H9 (cell line): Measurements from ENCODE around the gene SYNPO. TPM values are rescaled to one million over a fixed set of nuclear protein-coding genes. Genes with fewer than 3 reads are reported as not detected.

Experiments
- DNase-seq: peaks from one replicate; pipeline ENCODE4 v3.0.0-alpha.2; 2017
- H2AFZ ChIP-seq: one replicate; pipeline ENCODE4 v1.6.1; 2013; ENCODE audit warnings: mild to moderate bottlenecking, low read length, control low read depth, moderate library complexity
- H2AK5ac ChIP-seq: 2 replicates; pipeline ENCODE4 v1.6.1; 2013; ENCODE audit warnings: low read length, control low read depth, mixed read lengths; ENCODE audit not compliant: insufficient read length
- H2BK120ac ChIP-seq: one replicate; pipeline ENCODE4 v1.6.1; 2013; ENCODE audit warnings: low read depth, mild to moderate bottlenecking, low read length, control low read depth, inconsistent platforms; ENCODE audit not compliant: poor library complexity, severe bottlenecking
- H2BK12ac ChIP-seq: 2 replicates; pipeline ENCODE4 v1.6.1; 2013; ENCODE audit warnings: low read length, control low read depth, mixed read lengths, low read depth; ENCODE audit not compliant: insufficient read length
- H2BK15ac ChIP-seq: 2 replicates; pipeline ENCODE4 v1.6.1; 2013; ENCODE audit warnings: low read depth, low read length, control low read depth
- H2BK20ac ChIP-seq: one replicate; pipeline ENCODE4 v1.6.1; 2013; ENCODE audit warnings: low read depth, mild to moderate bottlenecking, low read length, control low read depth, inconsistent platforms; ENCODE audit not compliant: poor library complexity, severe bottlenecking
- H2BK5ac ChIP-seq: 2 replicates; pipeline ENCODE4 v1.6.1; 2013; ENCODE audit warnings: low read length, control low read depth, mixed read lengths; ENCODE audit not compliant: insufficient read length
- H3K14ac ChIP-seq: 2 replicates; pipeline ENCODE4 v1.6.1; 2013; ENCODE audit warnings: low read length, control low read depth; ENCODE audit not compliant: insufficient read depth
- H3K18ac ChIP-seq: 2 replicates; pipeline ENCODE4 v1.6.1; 2013; ENCODE audit warnings: low read depth, mild to moderate bottlenecking, mixed read lengths, low read length, control low read depth; ENCODE audit not compliant: insufficient read length
- H3K23ac ChIP-seq: 2 replicates; pipeline ENCODE4 v1.6.1; 2013; ENCODE audit warnings: low read length, control low read depth, mixed read lengths, low read depth; ENCODE audit not compliant: insufficient read length
- H3K23me2 ChIP-seq: 2 replicates; pipeline ENCODE4 v1.6.1; 2013; ENCODE audit warnings: low read depth, mild to moderate bottlenecking, mixed read lengths, low read length, control low read depth; ENCODE audit not compliant: insufficient read length, poor library complexity, severe bottlenecking
- H3K27ac ChIP-seq: 2 replicates; pipeline ENCODE4 v1.5.1; 2013; ENCODE audit warnings: low read length, control low read depth, mixed read lengths, low read depth; ENCODE audit not compliant: insufficient read length
- H3K27me3 ChIP-seq: 2 replicates; pipeline ENCODE4 v1.6.1; 2013; ENCODE audit warnings: low read length, control low read depth, inconsistent platforms; ENCODE audit not compliant: insufficient read depth
- H3K4ac ChIP-seq: 2 replicates; pipeline ENCODE4 v1.6.1; 2013; ENCODE audit warnings: low read depth, mild to moderate bottlenecking, control low read depth, inconsistent platforms, low read length, moderate library complexity
- H3K4me1 ChIP-seq: 2 replicates; pipeline ENCODE4 v1.6.1; 2013; ENCODE audit warnings: low read length, control low read depth, inconsistent platforms; ENCODE audit not compliant: insufficient read depth
- H3K4me2 ChIP-seq: 2 replicates; pipeline ENCODE4 v1.6.1; 2013; ENCODE audit warnings: low read length, control low read depth, mixed read lengths; ENCODE audit not compliant: insufficient read length, insufficient read depth
- H3K56ac ChIP-seq: 2 replicates; pipeline ENCODE4 v1.6.1; 2013; ENCODE audit warnings: low read depth, mild to moderate bottlenecking, mixed read lengths, low read length, control low read depth; ENCODE audit not compliant: insufficient read length
- H3K79me1 ChIP-seq: 2 replicates; pipeline ENCODE4 v1.6.1; 2013; ENCODE audit warnings: low read depth, mild to moderate bottlenecking, moderate library complexity, low read length, control low read depth, inconsistent platforms; ENCODE audit not compliant: insufficient read depth, poor library complexity, severe bottlenecking
- H3K79me2 ChIP-seq: 2 replicates; pipeline ENCODE4 v1.6.1; 2013; ENCODE audit warnings: low read length, control low read depth, inconsistent platforms; ENCODE audit not compliant: insufficient read depth
- H3K9ac ChIP-seq: 2 replicates; pipeline ENCODE4 v1.6.1; 2013; ENCODE audit warnings: low read length, control low read depth, mixed read lengths; ENCODE audit not compliant: insufficient read length; ENCODE audit errors: extremely low read depth
- H3K9me3 ChIP-seq: one replicate; pipeline ENCODE4 v1.6.1; 2013; ENCODE audit warnings: low read depth, low read length, inconsistent platforms; ENCODE audit not compliant: control insufficient read depth
- H3T11ph ChIP-seq: one replicate; pipeline ENCODE4 v1.6.1; 2013; ENCODE audit warnings: mild to moderate bottlenecking, low read length, control low read depth, inconsistent platforms
- H4K20me1 ChIP-seq: one replicate; pipeline ENCODE4 v1.6.1; 2013; ENCODE audit not compliant: control insufficient read depth, insufficient read length, insufficient read depth
- H4K5ac ChIP-seq: 2 replicates; pipeline ENCODE4 v1.6.1; 2013; ENCODE audit warnings: low read depth, mild to moderate bottlenecking, mixed read lengths, low read length, control low read depth; ENCODE audit not compliant: insufficient read length
- H4K8ac ChIP-seq: replicated peaks from 2 replicates; pipeline ENCODE4 v1.6.1; 2013; ENCODE audit warnings: low read length, control low read depth, mixed read lengths, low read depth; ENCODE audit not compliant: insufficient read length
- H4K91ac ChIP-seq: 2 replicates; pipeline ENCODE4 v1.6.1; 2013; ENCODE audit warnings: low read depth, mild to moderate bottlenecking, moderate library complexity, mixed read lengths, low read length, control low read depth; ENCODE audit not compliant: insufficient read length
- H3K27ac Mint-ChIP-seq, 3 experiments: 2 replicates in 2 of 3; 3 replicates in 1 of 3; pipeline ENCODE4 v1.8.0; 2020 to 2021; ENCODE audit warnings: mixed read lengths in 3 of 3, mild to moderate bottlenecking in 1 of 3, moderate library complexity in 1 of 3
- H3K27me3 Mint-ChIP-seq: 2 replicates; pipeline ENCODE4 v1.8.0; 2021; ENCODE audit warnings: low read depth, mild to moderate bottlenecking, moderate library complexity, mixed read lengths
- H3K36me3 Mint-ChIP-seq, 3 experiments: 2 replicates in 2 of 3; 3 replicates in 1 of 3; pipeline ENCODE4 v1.8.0; 2020 to 2021; ENCODE audit warnings: low read depth in 3 of 3, mixed read lengths in 3 of 3; ENCODE audit not compliant: insufficient read depth in 1 of 3
- H3K4me1 Mint-ChIP-seq, 2 experiments: 2 replicates each; pipeline ENCODE4 v1.8.0; 2020; ENCODE audit warnings: mixed read lengths in 2 of 2
- H3K4me3 Mint-ChIP-seq, 2 experiments: 2 replicates in 1 of 2; 3 replicates in 1 of 2; pipeline ENCODE4 v1.8.0; 2020 to 2021; ENCODE audit warnings: mild to moderate bottlenecking in 2 of 2, mixed read lengths in 2 of 2, moderate library complexity in 1 of 2
- H3K9me3 Mint-ChIP-seq, 2 experiments: 2 replicates in 1 of 2; 3 replicates in 1 of 2; pipeline ENCODE4 v1.8.0; 2020; ENCODE audit warnings: mild to moderate bottlenecking in 2 of 2, mixed read lengths in 2 of 2, moderate library complexity in 1 of 2
- CTCF ChIP-seq: fragments of 200-600 bp; sonication (generic); conservative IDR thresholded peaks from 3 replicates; pipeline ENCODE4 v1.8.0; 2021; ENCODE audit warnings: antibody characterized with exemption, mild to moderate bottlenecking
- WGBS: extraction: QIAGEN DNeasy Blood & Tissue Kit; methylation state at CpG from one replicate; pipeline ENCODE4 v1.1.7; 2013; ENCODE audit warnings: missing lambda C conversion rate, low lambda C conversion rate, mixed read lengths; ENCODE audit not compliant: insufficient read length; ENCODE audit errors: extremely low coverage; 5-methylcytosine and 5-hydroxymethylcytosine counted together
- total RNA-seq: library from RNA; stranded (reverse); gene quantifications from 2 replicates; pipeline ENCODE4 v1.2.1, GENCODE V29; 2021

Gene SYNPO
- total RNA-seq, 1 experiment from 2014 or later: 1.7 TPM

DNA sequence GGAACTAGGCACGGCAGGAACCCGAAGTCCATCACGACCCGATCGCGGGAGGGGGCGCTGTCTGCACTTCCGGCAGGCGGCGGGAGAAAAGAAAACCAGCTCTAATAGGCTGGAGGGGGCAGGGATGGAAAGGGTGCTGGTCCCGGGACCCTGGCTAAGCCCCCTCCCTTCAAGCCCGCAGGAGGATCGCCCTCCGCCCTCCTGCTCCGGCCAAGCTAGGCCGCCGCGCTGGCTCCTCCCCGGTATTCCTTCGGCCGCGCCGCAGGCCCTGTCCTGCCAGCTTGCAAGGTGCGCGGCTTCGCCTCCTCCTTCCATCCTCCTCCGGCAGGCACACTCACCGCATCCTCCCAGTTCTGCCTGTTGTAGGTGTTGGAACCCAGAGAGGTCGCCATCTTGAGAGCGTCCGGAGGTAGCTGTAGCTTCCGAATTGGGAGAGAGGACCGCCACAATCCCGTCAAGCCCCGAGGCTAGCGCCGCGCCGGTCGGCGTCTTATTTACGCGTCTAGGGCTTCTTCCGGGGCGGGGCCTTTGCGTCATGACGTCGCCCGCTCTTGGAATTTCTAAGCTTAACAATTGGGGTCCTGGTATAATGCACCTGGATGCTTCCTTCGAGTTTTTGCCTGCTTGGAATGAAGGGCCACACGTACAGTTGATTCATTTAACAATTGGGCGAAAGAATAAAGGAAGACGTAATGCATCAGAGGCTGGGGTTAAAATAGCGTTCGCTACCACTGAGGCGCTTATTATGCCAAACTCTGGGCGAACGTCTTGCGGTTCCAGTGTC is 60.3 kb downstream of the SYNPO start, which contains the start of gene RBM22:
RBM22 (minus strand) TSS at position 469 of the 784 bp plus-strand sequence; CDS start at position 392, 77 bp downstream.
- Histone ChIP-seq H3K27ac (peak within 1 kb of the TSS; percentile 37), H4K20me1 (no peaks in the 10 kb centered on the region), H2AK5ac (no peak within 1 kb of the TSS), H3T11ph (no peak within 1 kb of the TSS), H2BK5ac (peak within 1 kb of the TSS; percentile 84), H3K9me3 (no peaks in the 10 kb centered on the region), H2BK15ac (no peak within 1 kb of the TSS), H4K5ac (no peak within 1 kb of the TSS), H4K91ac (no peak within 1 kb of the TSS), H3K23me2 (peaks cover 7% of the 10 kb centered on the region), H3K27me3 (no peaks in the 10 kb centered on the region), H4K8ac (no peak within 1 kb of the TSS), H2BK20ac (no peak within 1 kb of the TSS), H2AFZ (no peak within 1 kb of the TSS), H3K23ac (no peak within 1 kb of the TSS), H2BK120ac (no peak within 1 kb of the TSS), H3K79me2 (peaks cover 6% of the 10 kb centered on the region; the same call in 1 of the 2 replicates), H3K4me1 (no peaks in the 10 kb centered on the region), H2BK12ac (peak within 1 kb of the TSS; percentile 20), H3K9ac (peak within 1 kb of the TSS; percentile 89), H3K79me1 (no peaks in the 10 kb centered on the region), H3K18ac (peak within 1 kb of the TSS; percentile 94), H3K14ac (peak within 1 kb of the TSS; percentile 91), H3K56ac (no peak within 1 kb of the TSS), H3K4ac (peak within 1 kb of the TSS; percentile 45; the same call in 1 of the 2 replicates), H3K4me2 (peak within 1 kb of the TSS; percentile 97)
- H3K27me3 Mint-ChIP-seq: no peaks in the 10 kb centered on the region
- H3K27ac Mint-ChIP-seq: no peak within 1 kb of the TSS
- WGBS: no CpG with 5 or more reads among the region's 59 CpGs
- peaks cover 10 to 35% (median 26%) of the 10 kb centered on the region in 3 experiments; a peak in 6 of 7 replicates for H3K36me3 Mint-ChIP-seq
- peak; percentile 94 for DNase-seq
- H3K4me1 Mint-ChIP-seq: no peaks in the 10 kb centered on the region; a peak in 1 of 4 replicates
- H3K9me3 Mint-ChIP-seq: no peaks in the 10 kb centered on the region
- peak; percentile 70 for TF ChIP-seq CTCF
- no peak within 1 kb of the TSS for H3K4me3 Mint-ChIP-seq
